HepG2 (cell line): Measurements from ENCODE around the gene TLK1. TPM values are rescaled to one million over a fixed set of nuclear protein-coding genes. Genes with fewer than 3 reads are reported as not detected.

Experiments
- KMT2A ChIP-seq: sonication (generic); formaldehyde crosslinking; IDR thresholded peaks from 2 replicates; pipeline ENCODE4 v1.4.0; 2020; ENCODE audit warnings: missing genetic modification reagents
- SP140L ChIP-seq: sonication (generic); formaldehyde crosslinking; IDR thresholded peaks from 2 replicates; pipeline ENCODE4 v1.4.0; 2020; ENCODE audit warnings: missing genetic modification reagents, borderline replicate concordance
- STAT6 ChIP-seq: sonication (generic); formaldehyde crosslinking; IDR thresholded peaks from 2 replicates; pipeline ENCODE4 v1.4.0; 2020; ENCODE audit warnings: missing genetic modification reagents, mild to moderate bottlenecking, borderline replicate concordance
- TFDP2 ChIP-seq: sonication (generic); formaldehyde crosslinking; IDR thresholded peaks from 2 replicates; pipeline ENCODE4 v1.4.0; 2020; ENCODE audit warnings: missing genetic modification reagents
- ZBTB3 ChIP-seq: sonication (generic); formaldehyde crosslinking; IDR thresholded peaks from 2 replicates; pipeline ENCODE4 v1.4.0; 2020; ENCODE audit warnings: low read depth, mild to moderate bottlenecking, moderate library complexity, missing genetic modification reagents, borderline replicate concordance
- ZNF414 ChIP-seq: sonication (generic); formaldehyde crosslinking; IDR thresholded peaks from 2 replicates; pipeline ENCODE4 v1.5.0; 2020; ENCODE audit warnings: missing genetic modification reagents
- ZNF75D ChIP-seq: sonication (generic); formaldehyde crosslinking; IDR thresholded peaks from 2 replicates; pipeline ENCODE4 v1.8.1; 2023; ENCODE audit warnings: missing genetic modification reagents, mild to moderate bottlenecking, borderline replicate concordance
- ZNF788 ChIP-seq: sonication (generic); formaldehyde crosslinking; IDR thresholded peaks from 2 replicates; pipeline ENCODE4 v1.5.0; 2020; ENCODE audit warnings: mild to moderate bottlenecking, missing genetic modification reagents, borderline replicate concordance
- polyA plus RNA-seq, 8 experiments: library from polyadenylated mRNA; depleted of rRNA in 3 of 8; stranded (reverse) in 7 of 8; unstranded in 1 of 8; fragments of >200 nt; fragmentation: Illumina TruSeq in 4 of 8; extraction: Trizol in 4 of 8; gene quantifications; 2 replicates each; pipeline versions ENCODE4 v1.2.1 to v1.2.3, GENCODE V29; 2011 to 2016; ENCODE audit warnings: low read depth in 4 of 8, missing spikeins in 1 of 8, mixed read lengths in 1 of 8; ENCODE audit not compliant: insufficient read depth in 1 of 8
- total RNA-seq, 5 experiments: library from RNA; depleted of rRNA; stranded (reverse); fragments of >200 nt; fragmentation: Illumina TruSeq; extraction: Trizol; gene quantifications; 2 replicates each; pipeline ENCODE4 v1.2.3, GENCODE V29; 2016; ENCODE audit warnings: low read depth in 1 of 5

Gene TLK1
- total and polyA plus RNA-seq, 2 of the 13 experiments (the other 11 are each of a cell fraction or from before 2014, with no cell fraction given): 16.8 to 28.7 TPM

- TF ChIP-seq ZNF414 (CRISPR knock-in tag): no peak
- TF ChIP-seq SP140L (CRISPR knock-in tag): no peak
- no peak; the same call in 1 of the 2 replicates for TF ChIP-seq TFDP2 (CRISPR knock-in tag)
- TF ChIP-seq ZNF75D (CRISPR knock-in tag): no peak
- TF ChIP-seq ZBTB3 (CRISPR knock-in tag): no peak
- peak; percentile 54; the same call in 1 of the 2 replicates for TF ChIP-seq KMT2A (CRISPR knock-in tag)
- TF ChIP-seq STAT6 (CRISPR knock-in tag): 0 out of 2 replicates have a peak, but pooled peaks have one; percentile 34
- no peak for TF ChIP-seq ZNF788
Measured at GRCh38 chr2:171149986-171150693, 10.6 kb downstream of the TLK1 start (continued).
